Stimulated activated CD8-positive, alpha-beta memory T cell treated with anti-CD3 and anti-CD28 coated beads, Interleukin-4, amount 100 ng/mL, for 1 hour (primary cell): ENCODE data around the gene OBP2A.

Experiments
- DNase-seq, 2 donors: peaks; one replicate each; pipeline ENCODE4 v3.0.0-alpha.2; 2020; ENCODE audit warnings: low read depth in 2 of 2, low spot score in 1 of 2

The OBP2A gene

DNA sequence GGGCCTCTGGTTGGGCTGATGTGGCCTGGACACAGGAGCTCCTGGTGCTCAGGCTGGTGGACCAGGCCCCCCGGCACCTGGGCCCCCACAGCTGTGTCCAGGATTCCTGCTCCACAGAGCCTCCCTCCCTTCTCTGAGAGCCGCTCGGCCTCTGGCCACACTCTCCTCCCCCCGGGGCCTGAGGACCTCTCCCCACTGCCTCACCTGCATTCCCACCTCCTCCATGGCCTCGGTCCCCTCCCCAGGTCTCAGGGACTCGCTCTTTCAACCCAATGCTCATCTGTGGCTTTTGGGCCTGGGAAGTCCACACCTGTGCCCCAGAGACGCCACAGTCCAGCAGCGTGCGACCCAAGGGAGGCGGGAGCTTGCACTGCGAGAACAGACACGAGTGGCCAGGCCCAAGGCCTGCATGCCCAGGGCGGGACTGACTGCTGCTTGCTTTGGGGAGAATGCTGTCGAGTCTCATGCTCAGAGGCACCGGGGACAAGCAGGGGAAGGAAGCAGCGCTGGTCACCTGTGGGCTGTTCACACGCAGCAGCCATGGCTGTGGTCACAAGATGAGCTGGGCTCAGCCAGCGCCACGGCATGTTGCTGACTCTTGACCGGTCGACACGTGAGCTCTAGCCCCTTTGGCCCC lies 30.2 kb downstream of the OBP2A start:
- DNase-seq: no peak

DNA sequence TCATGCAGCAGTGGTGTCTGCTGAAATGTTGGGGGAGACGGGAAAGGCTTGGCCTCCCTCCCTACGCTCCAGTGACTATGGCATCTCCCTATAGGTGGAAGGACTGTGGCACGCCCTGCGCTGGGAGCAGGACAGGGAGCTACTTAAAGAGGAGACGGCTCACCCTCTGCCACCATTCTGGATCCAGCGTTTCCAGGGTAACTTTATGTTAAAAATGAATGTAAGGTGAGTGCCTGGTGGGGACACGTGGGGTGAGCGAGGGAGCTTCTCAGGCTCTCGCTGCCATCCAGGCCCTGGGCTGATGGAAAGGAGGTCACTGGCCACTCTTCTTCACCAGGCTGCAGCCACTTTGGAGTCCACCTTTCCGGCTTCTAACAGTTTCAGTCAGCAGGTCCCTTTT lies 31.3 kb downstream of the OBP2A start:
- no peak for DNase-seq

DNA sequence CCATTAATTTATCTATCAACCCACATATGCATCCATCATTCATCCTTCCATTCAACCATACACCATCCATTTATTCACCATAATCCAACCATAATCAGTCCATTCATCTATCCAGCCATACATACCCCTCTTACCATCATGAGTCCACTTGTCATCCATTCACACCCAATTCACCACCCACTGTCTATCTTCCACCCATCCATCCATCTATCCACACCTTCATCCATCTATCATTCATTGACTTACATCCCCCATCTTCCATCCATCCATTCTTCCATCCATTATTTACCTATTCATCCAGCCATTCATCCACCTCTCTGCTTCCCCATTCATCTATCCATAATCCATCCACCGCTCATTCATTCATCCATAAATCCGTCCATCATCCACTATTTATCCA lies 33.4 kb downstream of the OBP2A start:
- no peak for DNase-seq

DNA sequence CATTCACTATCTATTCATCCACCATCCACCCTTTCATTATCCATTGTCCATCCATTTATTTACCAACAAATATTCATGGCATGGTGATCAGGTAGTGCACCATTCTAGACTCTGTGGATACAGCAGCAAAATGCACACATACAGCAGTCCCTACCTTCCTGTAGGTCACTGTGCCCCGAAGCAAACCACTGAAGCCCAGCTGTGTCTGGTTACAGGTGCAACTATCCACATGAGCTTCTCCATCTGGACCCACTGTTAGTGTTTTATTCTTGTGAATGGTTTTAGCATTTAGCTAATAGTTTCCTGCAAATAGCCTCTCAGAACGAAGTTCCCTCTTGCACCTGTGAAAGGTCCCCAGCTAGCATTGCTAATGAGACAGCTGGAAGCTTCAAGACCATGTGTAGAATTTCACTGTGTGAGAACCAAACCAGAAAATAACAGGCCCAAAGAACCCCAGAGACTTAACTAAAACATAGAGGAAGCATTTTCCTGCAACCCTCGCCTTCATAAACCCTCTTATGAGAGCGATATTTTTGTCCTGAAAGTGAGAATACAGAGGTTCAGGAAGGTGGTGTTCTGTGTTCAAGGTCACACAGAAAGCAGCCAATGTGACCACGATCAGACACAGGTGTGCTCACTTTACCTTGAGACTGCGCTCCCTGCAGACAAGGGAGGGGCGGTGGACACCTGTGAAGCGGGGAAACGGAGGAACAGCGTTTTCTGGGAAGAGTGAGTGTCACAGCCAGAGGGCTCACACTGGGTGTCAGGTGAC lies 34.1 kb downstream of the OBP2A start:
- no peak for DNase-seq

DNA sequence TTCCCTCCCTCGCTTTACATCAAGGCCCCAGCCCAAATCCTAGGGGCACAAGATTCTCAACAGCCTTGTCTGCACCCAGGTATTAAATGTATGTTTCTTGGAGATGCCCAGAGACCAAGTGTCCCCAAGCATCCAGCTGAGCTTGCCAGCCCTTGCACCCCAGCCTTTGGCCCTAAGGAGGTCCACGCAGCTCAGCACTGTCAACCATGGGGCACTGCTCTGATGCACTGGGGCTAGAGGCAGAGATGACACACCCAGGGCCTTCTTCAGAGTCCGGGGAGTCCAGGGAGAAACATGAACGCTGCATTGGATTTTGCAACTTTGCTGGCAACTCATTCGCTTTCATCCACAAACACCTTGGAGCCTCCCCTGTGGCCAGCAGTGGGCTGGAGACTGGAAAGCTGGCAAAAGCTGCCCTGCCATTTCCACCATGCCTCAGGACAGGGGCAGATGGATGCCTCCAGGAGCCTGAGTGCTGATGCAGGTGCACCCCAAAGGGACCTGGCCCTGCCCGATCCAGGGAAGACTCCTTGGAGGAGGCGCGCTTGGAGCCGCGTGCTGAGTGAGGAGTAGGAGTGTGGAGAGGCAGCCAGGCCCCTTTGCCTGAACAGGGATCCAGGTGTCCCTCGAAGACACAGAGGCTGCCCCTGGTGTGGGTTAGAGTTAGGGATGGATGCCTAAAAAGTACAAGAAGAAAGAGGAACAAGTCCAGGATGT lies 34.9 kb downstream of the OBP2A start:
- DNase-seq: no peak

DNA sequence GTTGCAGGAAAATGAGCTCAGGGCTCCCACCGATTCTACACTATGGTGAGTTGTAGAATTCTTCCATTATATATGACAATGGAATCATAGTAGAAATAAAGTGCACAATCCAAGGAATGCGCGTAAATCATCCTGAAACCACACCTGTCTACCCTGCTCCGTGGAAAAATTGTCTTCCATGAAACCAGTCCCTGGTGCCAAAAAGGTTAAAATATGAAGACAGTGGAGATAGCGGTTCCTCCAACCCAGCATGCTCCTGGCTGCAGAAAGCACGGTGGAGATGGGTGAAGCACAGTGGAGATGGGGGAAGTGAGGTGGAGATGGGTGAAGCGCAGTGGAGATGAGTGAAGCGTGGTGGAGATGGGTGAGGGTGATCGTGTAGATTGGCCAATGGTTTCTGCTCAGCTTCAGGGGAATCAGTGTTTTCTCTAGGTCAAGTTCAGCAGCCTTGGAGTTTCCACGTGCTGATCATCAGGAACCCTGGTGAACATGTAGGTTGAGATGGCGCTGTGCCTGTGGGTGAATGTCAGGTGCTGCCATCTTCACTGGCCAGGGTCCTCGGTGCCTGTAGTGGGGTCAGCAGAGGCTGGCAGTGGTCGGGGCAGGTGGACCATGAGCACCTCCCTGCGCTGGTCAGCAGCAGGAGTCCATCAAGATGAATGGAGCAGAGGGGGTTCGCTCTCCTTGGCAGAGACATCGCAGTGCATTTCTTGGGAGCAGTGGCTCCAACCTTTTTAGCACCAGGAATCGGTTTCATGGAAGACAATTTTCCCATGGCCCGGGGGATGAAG lies 35.9 kb downstream of the OBP2A start:
- no peak for DNase-seq

DNA sequence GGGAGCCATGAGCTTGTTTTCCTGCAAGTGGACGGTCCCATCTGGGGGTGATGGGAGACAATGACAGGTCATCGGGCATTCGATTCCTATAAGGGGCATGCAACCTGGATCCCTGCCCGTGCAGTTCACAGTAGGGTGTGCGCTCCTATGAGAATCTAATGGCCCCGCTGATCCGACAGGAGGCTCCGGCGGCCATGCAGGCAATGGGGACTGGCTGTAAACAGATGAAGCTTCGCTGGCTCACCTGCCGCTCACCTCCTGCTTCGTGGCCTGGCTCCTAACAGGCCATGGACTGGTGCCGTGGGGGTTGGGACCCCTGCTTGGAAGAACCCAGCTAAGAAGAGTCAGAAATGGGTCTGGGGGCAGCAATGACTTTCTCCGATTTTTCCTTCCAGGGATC lies 36.6 kb downstream of the OBP2A start:
- DNase-seq: no peak

DNA sequence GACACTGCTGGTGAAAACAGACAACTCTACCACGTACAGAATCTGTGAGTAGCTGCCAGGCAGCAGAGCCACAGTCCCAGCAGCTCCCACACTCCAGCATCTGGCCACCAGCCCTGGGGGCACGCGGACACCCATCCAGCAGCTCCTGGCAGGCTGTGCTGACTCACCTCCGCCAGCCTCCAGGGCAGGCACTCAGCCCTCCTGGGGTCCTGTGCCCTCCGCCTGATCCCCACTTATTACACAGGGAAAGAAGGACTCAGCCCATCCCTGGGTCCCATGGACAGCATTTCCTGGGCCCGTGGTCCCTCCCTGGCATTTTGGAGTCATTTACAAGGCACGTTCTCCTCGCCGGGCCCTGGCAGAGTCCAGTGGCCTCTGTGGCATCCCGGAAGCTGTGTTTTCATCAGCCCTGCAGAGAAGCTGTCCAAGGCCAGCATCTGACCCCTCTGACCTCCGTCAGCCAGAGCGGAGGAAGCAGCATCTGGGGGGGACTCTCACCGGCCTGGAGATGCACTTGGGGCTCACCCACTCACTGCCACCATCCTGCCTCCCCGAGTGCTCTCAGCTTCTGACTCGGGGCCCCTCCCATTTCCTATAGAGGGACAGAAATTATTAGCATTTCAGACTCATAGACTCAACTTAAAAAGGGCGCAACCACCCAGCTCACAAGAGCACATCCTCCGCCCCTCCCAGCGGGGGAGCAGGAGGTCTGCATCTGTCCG lies 37.2 kb downstream of the OBP2A start:
- DNase-seq: no peak

DNA sequence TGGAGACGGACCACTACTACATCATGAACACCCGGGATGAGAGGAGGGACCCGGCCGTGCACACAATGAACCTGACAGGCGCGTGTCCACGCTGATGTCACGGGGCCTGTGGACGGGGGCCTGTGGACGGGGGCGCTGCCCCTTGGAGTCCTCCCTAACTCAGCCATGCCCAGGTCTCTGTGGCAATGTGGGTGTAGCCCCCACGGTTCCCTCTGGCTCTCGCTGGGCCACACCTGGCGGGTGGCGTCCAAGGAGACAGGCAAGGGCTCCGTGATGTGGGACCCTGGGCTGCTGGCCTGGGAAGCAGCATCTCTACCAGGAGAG lies 37.7 kb downstream of the OBP2A start:
- DNase-seq: no peak

DNA sequence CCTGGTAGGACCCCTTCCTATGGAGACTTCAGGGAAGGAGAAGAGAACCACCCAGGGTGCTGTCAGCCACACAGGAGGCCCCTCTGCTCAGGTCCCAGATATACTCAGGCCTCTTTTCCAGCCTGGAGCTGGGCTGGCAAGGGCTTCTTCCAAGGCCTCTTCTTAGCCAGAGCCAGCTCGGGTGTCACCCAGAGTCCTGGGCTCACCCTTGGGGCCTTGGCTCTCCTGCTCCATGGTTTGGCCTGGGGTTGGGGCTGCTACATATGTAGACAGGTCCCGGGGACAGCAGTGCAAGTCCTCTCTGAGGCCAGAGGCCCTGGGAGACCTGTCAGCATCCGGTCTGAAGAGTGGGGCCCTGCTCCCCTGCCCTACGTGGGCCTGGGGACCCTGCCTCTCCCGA lies 38.4 kb downstream of the OBP2A start:
- DNase-seq: no peak

DNA sequence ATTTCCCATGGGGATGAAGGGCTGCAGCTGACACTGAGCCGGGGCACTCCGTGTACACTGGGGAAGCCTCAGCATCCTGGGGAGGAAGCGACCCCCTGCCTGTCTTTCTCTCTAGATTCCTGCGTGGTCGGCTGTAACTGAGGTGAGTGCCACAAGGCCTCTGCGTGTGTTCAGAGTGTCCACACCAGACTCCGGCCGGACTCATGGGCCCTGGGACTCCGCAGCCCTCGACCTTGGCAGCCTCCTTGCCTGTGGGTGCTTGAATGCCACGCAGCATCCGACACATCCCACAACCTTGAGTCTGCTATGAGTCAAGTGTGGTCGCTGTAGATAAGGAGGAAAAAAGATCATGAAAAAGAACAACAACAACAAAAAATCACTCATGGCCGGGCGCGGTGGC lies 39.0 kb downstream of the OBP2A start:
- no peak for DNase-seq

DNA sequence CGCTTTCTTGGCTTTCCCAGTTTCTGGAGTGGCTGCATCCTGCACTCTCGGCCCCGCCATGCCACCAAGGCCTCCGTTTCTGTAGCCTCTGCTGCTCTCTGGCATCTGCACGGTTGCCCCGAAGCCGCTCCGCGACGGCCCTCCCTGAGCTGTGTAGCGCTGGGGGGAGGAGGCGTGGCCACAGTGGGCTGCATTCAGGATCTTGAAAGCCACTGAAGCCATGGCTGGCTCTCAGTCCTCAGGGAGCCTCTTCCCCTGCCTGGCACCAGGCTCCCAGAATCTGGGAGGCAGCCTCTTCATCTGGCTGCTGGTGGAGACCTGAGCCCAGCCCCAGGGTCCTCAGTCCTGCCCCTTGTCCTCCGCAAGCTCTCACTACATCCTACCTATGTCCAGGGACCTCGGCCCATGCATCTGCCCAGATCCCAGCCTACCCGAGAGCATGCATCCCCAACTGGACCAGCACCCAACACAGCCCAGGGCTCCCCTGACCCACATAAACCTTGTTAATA lies 40.7 kb downstream of the OBP2A start:
- DNase-seq: no peak

DNA sequence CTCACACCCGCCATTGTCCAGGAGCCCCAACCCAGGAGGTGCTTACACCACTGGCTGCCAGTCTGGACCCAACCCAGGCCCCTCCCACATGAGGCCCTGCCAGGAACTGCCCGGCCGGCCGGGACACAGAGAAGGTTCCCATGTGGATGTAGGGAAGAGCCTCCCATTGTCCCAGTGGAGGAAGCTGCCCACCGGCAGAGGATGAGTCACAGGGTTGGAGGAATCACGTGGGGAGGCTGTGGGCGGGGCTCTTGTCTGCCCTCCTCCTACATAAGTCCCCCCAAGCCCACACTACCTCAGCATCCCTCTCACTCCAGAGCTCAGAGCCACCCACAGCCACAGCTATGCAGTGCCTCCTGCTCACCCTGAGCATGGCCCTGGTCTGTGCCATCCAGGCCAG lies 41.7 kb downstream of the OBP2A start:
- no peak for DNase-seq

DNA sequence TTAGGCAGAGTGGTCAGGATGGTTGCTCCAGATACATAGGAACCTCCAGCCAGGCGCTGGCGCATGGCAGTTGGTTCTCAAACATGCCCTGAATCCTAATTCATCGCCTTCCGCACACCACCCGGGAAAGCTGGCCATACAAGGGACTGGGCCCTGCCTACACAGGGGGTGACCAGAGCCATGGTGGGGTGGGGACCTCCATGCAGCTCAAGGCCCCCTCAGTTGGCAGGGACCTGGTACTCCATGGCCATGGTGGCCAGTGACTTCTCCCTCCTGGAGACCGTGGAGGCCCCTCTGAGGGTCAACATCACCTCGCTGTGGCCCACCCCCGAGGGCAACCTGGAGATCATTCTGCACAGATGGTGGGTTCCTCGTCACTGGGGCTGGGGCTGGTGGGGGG lies 42.4 kb downstream of the OBP2A start:
- no peak for DNase-seq

DNA sequence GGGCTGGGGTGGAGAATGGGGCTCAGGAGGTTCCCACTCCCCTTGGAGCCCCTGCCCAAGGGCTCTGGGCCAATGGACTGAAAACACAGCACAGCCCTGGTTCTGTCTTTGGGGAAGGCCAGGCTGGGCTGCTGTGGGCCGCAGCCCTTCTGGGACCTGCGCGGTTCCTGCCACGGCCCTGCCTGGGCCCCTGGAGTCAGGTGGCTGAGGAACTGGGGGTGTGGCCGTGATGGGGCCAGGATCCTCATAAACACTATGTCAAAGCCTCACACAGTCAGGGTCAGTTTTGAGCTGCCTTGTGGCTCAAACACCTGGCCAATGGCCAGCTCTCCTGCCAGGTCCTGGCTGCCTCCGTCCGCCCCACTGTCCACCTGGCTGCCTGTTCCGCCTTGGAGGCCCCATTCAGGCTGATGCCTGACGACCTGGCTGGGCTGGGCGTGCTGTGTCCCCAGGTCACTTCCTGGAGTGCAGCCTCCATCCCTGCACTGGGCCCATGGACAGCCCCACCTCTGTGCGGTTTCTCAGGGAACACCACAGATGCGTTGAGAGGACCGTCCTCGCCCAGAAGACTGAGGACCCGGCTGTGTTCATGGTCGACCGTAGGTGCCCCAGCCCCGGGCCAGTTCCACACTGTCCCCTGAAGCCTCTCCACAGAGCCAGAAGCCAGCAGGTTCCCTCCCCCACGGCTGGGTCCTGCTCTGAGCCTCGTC lies 43.1 kb downstream of the OBP2A start:
- no peak for DNase-seq

DNA sequence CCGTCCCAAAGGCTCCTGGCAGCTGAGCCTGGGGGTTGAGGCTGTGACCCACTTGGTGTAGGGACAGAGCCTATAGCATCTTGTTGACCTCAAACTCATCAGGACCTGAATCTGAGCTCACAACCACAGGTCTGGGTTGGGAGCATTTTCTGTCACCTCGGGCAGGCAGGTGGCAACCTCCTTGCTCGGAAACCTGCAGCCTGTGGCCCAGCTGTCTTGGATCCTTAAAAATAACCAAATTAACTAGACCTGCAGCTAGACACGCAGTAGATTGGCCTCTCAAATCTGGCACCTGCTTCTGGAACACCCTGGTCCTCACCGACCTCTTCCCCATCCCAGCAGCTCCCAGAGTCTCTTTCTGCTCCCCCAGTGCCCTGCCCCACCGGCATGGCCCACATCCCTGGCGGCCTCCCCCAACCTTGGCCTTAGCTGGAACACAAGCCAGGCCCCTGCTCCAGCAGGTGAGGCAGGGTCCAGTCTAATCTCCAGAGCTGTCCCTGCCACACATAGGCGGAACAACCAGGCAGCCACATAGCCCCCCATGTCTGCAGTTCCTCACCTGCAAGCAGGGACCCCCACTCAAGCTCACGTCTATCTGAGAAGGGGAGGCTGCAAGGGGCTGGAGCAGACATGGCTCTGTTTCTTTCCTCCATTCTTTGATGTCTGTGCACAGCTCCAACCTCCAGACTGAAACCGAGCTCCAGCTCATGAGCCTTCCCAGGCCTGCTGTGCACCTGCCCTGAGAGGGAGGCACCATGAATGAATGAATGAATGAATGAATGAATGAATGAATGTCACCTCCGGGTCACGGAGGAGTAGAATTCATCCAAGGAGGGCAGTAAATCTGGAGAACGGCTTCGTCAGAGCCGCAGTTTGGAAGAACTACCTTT lies 43.9 kb downstream of the OBP2A start:
- DNase-seq: no peak

DNA sequence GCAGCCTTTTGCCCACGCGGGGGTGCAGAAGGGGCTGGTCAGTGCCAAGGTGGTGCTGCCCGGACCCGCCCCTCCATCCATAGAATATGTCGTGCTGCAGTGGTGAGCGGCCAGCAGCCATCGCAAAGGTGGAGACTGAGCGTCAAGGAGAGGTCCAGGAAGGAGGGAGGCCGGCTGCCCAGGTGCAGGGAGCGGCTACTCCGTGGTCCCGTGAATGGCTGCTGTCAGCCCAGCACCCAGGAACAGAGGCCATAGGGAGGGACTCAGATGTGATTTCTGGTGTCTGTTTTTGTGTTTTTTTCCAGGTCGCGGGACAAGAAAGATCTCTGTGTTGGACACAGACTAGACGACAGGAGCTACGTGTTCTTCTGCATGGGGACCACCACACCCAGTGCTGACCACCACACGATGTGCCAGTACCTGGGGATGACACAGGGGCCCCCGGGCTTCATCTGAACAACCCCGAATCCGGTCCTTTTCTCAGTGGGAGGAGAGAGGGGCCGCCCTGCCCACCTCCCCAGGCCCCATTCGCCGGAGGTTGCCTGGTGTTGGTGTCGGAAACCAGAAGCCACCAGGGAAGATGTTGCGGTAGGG lies 44.7 kb downstream of the OBP2A start:
- no peak for DNase-seq

DNA sequence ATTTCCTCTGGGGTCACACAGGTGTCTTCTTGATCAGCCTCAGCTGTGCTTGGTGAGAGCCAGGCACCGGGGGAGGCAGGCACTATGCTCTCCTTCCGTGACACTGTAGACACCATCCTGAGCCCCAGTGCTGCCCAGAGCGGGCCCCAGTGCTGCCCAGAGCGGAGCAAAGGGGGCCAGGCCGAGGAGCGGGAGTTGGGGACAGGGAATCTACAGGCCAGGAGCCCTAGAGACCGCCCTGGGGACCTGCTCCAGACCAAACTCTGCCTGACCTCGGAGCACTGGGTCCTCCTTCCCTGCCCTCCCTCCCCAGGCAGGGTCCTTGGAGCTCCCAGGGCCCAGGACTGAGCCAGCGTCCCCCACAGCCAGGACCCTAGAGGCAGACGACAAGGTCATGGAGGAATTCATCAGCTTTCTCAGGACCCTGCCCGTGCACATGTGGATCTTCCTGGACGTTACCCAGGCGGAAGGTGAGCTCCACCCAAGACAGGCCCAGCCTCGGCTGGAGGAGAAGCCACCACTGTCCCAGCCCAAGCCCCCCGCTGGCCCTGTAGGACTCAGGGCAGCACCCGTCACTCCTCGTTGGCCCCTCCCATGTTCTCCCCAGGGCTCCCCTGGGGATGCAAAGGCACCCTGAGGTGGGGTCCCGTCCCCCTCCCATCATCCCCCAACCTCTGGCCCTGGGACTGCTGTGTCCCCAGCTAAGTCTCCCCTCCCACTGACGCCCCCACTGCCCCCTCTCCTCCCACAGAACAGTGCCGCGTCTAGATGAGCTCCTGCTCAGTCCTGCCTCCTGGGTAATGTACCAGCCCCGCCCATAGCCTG lies 45.8 kb downstream of the OBP2A start:
- no peak for DNase-seq
